ENCODE measurements around the gene YEATS2.
"Not testable (repeated sequence)": the region's sequence is repeated elsewhere in the genome, so short reads cannot be mapped to it uniquely, and the experiment has no call there.

YEATS2 gene
- 54.2 to 95.0 (median 80.2) reads per million in 4 donors for total RNA-seq

GRCh38 chr3:183697610-183698317 lies at the start of gene YEATS2:
TSS of gene YEATS2 (plus strand) at chr3:183697797. CDS start at chr3:183715163, 17,366 bp downstream.
- DNase-seq: peak; percentile 32 to 71 (median 55)

- DNase-seq: no peak
Observed at GRCh38 chr3:183650554-183650953, 47.0 kb upstream of the YEATS2 start.

GRCh38 chr3:183653209-183654064 lies 44.2 kb upstream of the YEATS2 start:
- DNase-seq: no peak

DNA sequence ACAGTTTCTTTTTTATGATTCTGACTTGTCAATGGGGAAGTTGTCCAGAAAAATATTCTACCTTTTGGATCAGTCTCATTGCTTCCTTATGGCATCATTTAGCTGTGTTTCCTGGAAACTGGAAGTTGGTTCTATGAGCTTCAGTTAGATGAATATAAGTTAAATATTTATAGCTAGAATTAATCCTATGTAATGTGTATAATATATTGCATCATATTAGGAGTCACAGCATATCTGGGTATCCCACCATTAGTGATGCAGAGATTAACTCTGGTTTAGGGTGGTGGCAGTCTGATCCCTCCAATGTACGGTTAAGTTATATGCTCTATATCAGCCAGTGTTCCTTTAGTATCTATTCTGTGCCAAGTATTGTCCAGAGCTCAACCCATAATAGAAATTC lies 42.9 kb upstream of the YEATS2 start:
- no peak for DNase-seq

DNA sequence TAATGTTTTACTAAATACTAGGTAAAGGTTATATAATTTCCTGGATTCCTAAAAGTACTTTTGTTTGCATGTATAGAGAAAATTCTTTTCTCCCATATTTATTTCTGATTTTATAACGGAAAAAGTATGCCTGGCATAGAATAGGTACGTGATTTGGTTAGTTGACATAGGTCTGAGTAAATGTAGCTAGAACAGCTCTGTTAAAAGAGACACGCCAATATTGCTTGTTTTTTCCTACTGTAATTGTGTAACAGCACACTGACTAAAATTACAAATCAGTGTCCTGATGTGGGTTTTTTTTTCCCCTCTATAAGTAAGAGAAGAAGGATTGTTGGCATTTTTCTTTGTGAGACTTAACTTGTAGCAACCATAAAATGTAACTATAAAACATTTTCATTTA lies 35.5 kb upstream of the YEATS2 start:
- no peak for DNase-seq

- DNase-seq: no peak
Observed at GRCh38 chr3:183664913-183665381, 32.6 kb upstream of the YEATS2 start.

DNA sequence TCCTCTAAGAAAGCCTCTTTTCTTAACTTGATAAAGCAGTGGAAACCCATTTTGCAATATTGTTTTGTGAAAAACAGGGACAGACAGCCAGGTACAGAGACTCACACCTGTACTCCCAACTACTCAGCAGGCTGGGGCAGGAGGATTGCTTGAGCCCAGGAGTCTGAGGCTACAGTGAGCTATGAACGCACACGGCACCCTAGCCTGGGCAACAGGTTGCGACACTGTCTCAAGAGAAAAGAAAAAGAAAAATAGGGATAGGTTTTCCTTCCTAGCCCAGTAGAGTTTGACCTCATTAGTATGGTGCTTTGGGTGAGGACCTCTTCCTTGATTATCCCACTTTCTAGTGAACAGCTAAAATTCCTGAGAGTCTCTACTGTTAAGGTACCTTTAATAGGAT lies 17.5 kb upstream of the YEATS2 start:
- DNase-seq: no peak

- no peak for DNase-seq
Observed at GRCh38 chr3:183687705-183688104, 9.9 kb upstream of the YEATS2 start.

DNA sequence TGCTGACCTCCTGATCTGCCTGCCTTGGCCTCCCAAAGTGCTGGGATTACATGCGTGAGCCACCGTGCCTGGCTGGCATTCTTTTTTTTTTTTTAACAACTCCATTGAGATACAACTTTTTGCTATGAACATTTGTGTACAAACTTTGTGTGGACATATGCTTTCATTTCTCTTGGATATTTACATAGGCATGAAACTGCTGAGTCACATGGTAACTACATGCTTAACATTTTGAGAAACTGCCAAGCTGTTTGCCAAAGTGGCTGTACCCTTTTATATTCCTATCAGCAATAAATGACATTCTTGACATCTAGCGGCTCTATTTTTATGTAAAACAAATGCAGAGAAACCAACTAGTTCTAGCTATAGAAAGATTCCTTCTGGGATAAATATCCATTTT lies 8.7 kb upstream of the YEATS2 start:
- DNase-seq: no peak

- not testable (repeated sequence) for DNase-seq
Observed at GRCh38 chr3:183689621-183690020, 8.0 kb upstream of the YEATS2 start.

DNA sequence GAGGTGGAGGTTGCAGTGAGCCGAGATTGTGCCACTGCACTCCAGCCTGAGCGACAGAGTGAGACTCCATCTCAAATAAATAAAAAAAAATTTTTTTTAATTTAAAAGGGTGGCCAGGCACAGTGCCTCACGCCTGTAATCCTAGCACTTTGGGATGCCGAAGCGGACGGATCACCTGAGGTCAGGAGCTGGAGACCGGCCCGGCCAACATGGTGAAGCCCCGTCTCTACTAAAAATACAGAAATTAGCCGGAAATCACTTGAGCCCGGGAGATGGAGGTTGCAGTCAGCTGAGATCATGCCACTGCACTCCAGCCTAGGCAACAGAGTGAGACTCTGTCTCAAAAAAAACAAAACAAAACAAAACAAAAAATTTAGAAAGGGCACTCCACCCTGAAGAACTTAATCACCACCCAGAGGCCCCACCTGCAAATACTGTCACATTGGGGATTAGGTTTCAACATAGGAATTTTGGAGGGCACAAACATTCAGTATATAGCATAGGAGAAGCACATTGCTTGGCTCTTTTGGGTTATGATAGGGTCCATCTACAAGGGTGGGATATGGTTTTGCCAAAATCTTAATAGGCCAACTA lies 7.1 kb upstream of the YEATS2 start:
- no peak for DNase-seq

GRCh38 chr3:183692436-183692835 lies 5.2 kb upstream of the YEATS2 start:
- no peak for DNase-seq

DNA sequence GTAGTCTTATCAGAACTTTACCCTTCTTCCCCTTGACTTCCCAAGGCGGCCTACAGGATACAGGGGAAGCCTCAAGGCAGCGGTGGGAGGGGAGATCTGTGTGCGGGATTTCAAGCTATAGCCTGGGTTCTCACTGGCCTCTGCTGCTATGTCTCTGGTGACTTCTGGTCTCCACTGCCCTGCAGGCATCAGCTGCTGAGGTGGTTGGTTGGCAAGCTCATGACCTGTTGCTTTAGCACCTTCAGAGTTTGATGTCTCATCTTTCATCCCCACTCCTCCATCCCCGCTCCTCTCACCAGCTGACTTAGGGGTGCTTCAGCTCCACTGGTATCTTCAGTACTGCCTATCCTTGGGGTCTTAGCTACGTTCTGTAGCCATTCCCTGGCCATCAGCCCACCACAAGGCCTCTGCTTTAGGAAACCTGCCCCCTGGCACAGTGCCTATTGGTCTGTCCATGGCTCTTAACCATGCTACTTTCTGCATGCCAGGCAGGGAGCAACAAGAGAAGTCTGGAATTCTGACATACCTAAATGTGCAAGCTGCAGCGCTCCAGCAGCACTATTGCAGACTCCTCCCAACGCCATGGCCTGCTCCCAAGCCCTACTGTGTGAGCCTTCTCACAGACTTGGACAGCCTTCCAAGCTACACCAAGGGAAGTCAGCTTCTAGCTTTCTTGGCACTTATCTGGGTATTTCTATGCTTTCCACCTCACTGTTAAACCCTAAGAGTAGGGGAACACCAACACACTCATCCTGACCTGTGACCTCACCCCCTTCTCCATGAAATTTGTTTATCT lies 1.8 kb upstream of the YEATS2 start:
- no peak for DNase-seq

- DNase-seq: peak in 1 of 5 donors; percentile 4
Observed at GRCh38 chr3:183697123-183697609, 431 bp upstream of the YEATS2 start.

DNA sequence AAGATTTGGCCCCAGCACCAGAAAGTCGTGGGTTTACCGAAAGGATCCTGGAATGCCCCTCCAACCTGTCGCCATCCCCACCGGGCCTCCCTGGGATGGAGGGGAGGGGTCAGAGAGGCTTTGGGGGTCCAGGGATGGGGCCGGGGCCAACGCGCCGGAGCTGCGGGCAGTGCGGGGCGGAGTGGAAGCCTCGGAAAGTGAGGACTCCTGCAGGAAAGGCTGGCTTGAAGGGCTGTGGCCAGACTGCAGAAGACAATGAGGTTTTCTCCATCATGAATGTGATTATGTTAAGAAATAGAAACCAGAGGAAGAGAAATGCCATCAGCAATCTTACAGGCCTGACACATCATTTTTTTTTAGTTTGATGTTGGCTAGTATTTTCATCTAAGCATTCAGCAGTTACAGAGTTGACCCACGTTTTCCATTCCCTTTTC lies 738 bp downstream of the YEATS2 start:
- peak; percentile 7 to 43 (median 10) for DNase-seq

GRCh38 chr3:183698756-183699155 lies 1.2 kb downstream of the YEATS2 start:
- peak in 1 of 5 donors; percentile 45 for DNase-seq

GRCh38 chr3:183699238-183699947 lies 1.8 kb downstream of the YEATS2 start:
- DNase-seq: peak in 1 of 5 donors; percentile 3

DNA sequence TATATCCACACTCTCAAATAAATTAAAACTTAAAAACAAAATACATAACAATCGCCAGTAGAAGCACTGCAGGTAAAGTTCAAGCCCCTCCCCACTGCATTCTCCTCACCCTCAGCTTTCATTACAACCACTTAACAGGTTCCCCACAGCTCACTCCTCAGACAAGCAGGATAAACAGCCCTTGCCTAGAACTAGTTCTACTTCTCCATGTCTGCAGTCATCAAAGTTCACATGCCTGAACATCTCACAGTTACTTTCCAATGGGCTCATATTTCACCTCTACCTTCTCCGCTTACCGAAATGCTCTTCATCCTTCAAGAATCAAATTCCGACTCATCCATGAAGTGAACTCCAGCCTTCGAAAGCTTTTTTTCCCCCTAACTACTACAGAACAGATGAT lies 4.1 kb downstream of the YEATS2 start:
- no peak for DNase-seq

- DNase-seq: not testable (repeated sequence)
Observed at GRCh38 chr3:183703892-183704291, 6.3 kb downstream of the YEATS2 start.

GRCh38 chr3:183710231-183710630 lies 12.6 kb downstream of the YEATS2 start:
- DNase-seq: no peak

GRCh38 chr3:183711516-183711915 lies 13.9 kb downstream of the YEATS2 start:
- DNase-seq: no peak

- DNase-seq: no peak
Observed at GRCh38 chr3:183714622-183715021, 17.0 kb downstream of the YEATS2 start.

All from T-helper 1 cell (primary cell).